Heart left ventricle (tissue), 13 donors: ENCODE results near the gene OR51I2.

Experiments
- POLR2A ChIP-seq, 2 donors: fragments of 450-650 bp; IDR thresholded peaks; one replicate each; pipeline ENCODE4 v1.6.1; 2017; ENCODE audit warnings: antibody characterized with exemption in 2 of 2, mild to moderate bottlenecking in 2 of 2, moderate library complexity in 2 of 2
- TF ChIP-seq, protein P1 (sequence below), 12 donors: fragments of 200-600 bp; sonication (generic) in 4 of 12; IDR thresholded peaks; one replicate each; pipeline versions ENCODE4 v1.5.0 to v1.8.0; 2018 to 2022; ENCODE audit warnings: antibody characterized with exemption in 12 of 12, mild to moderate bottlenecking in 5 of 12
- donor health status: ischemic (EF 13 %, LVEDD 7.1; RV severe dilation, severe dysfunction).
- donor health status: DM: no; HTN: yes; CAD: no.
- donor health status: DM: no; HTN: no; CAD: no.
- donor health status: ischemic (EF 25% LVEDD 6.9; RV normal size, moderate dysfunction).
- donor health status: ischemic (EF 25% LVEDD 5.7; RV mildly dilated, moderate dysfunction).
- donor health status: ischemic (EF 35%, LVEDD 5.7; RV mildly dilated, moderate dysfunction).
- donor health status: nonischemic (EF 11% LVEDD 7.7; RV severe dilation, severe dysfunction).
- donor health status: DM: yes; HTN: yes; CAD: no.
- donor health status: PGD.
- donor health status: ischemic (EF 29% LVEDD 5.4; RV normal size, mild dysfunction).
- donor health status: nonischemic (EF 23%, LVEDD 6.1; RV moderate dilation, normal function).

DNA sequence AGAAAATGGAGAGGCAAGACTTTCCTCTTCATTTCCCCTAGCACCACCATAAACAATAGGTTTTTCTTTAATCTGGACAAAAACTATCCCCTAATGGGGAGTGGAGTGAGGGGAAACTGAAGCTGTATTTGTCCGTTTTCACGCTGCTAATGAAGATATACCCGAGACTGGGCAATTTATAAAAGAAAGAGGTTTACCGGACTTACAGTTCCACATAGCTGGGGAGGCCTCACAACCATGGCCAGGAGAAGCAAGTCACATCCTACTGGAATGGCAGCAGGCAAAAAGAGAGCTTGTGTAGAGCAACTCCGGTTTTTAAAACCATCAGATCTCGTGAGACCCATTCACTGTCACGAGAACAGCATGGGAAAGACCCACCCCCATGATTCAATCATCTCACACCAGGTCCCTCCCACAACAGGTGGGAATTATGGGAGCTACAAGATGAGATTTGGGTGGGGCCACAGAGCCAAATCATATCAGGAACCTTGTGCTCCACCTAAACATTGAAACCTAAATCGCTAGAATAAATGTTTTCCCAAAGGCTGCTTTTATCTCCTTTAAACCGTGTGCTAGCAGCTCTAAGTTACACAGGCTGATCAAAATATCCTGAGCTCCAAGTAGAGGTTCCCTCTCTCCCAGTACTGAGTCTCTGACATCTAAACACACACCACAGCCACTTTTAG is 56.4 kb downstream of the OR51I2 start:
- TF ChIP-seq, protein P1, sequence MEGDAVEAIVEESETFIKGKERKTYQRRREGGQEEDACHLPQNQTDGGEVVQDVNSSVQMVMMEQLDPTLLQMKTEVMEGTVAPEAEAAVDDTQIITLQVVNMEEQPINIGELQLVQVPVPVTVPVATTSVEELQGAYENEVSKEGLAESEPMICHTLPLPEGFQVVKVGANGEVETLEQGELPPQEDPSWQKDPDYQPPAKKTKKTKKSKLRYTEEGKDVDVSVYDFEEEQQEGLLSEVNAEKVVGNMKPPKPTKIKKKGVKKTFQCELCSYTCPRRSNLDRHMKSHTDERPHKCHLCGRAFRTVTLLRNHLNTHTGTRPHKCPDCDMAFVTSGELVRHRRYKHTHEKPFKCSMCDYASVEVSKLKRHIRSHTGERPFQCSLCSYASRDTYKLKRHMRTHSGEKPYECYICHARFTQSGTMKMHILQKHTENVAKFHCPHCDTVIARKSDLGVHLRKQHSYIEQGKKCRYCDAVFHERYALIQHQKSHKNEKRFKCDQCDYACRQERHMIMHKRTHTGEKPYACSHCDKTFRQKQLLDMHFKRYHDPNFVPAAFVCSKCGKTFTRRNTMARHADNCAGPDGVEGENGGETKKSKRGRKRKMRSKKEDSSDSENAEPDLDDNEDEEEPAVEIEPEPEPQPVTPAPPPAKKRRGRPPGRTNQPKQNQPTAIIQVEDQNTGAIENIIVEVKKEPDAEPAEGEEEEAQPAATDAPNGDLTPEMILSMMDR (IDR thresholded peaks at IDR 0.05): no peak
- TF ChIP-seq POLR2A (IDR thresholded peaks at IDR 0.05): no peak
